Glutamatergic neuron (in vitro differentiated cells): ENCODE measurements around the gene ACTL7B. TPM values are rescaled to one million over a fixed set of nuclear protein-coding genes. Genes with fewer than 3 reads are reported as not detected.
A peak's percentile ranks its signal among the peaks of the same experiment; 100 is the strongest.
"Not testable (repeated sequence)": the region's sequence is repeated elsewhere in the genome, so short reads cannot be mapped to it uniquely, and the experiment has no call there.

Source experiments
- DNase-seq: peaks from one replicate; pipeline ENCODE4 v3.0.0; 2022
- H3K27ac Mint-ChIP-seq: one replicate; pipeline ENCODE4 v1.8.0; 2020; ENCODE audit warnings: mild to moderate bottlenecking, mixed read lengths, inconsistent platforms; ENCODE audit not compliant: unreplicated experiment
- H3K27me3 Mint-ChIP-seq: one replicate; pipeline ENCODE4 v1.8.0; 2020; ENCODE audit warnings: mild to moderate bottlenecking, moderate library complexity, mixed read lengths, inconsistent platforms; ENCODE audit not compliant: unreplicated experiment
- H3K36me3 Mint-ChIP-seq: one replicate; pipeline ENCODE4 v1.8.0; 2020; ENCODE audit warnings: mild to moderate bottlenecking, mixed read lengths, inconsistent platforms; ENCODE audit not compliant: unreplicated experiment
- H3K4me1 Mint-ChIP-seq: one replicate; pipeline ENCODE4 v1.8.0; 2020; ENCODE audit warnings: mild to moderate bottlenecking, low read depth, mixed read lengths, inconsistent platforms; ENCODE audit not compliant: unreplicated experiment
- H3K4me3 Mint-ChIP-seq: one replicate; pipeline ENCODE4 v1.8.0; 2020; ENCODE audit warnings: mild to moderate bottlenecking, mixed read lengths, inconsistent platforms; ENCODE audit not compliant: unreplicated experiment
- H3K9me3 Mint-ChIP-seq: one replicate; pipeline ENCODE4 v1.8.0; 2020; ENCODE audit warnings: mild to moderate bottlenecking, moderate library complexity, mixed read lengths, inconsistent platforms; ENCODE audit not compliant: unreplicated experiment
- CTCF ChIP-seq: fragments of 200-600 bp; sonication (generic); IDR thresholded peaks from one replicate; pipeline ENCODE4 v1.5.0; 2021; ENCODE audit not compliant: partially characterized antibody, unreplicated experiment
- long read RNA-seq: library from polyadenylated mRNA; unstranded; transcript quantifications from one replicate; pipeline ENCODE4 v2.0.0, GENCODE V29; 2020; ENCODE audit not compliant: unreplicated experiment
- total RNA-seq: library from RNA; stranded (reverse); fragmentation: NEBNext Ultra II Directional; extraction: Animal tissue kit (Norgen Biotek cat#: 25700); gene quantifications from one replicate; pipeline ENCODE4 v1.2.1, GENCODE V29; 2021; ENCODE audit not compliant: unreplicated experiment

ACTL7B gene
- total RNA-seq = not detected
- long read RNA-seq = 0 reads

GRCh38 chr9:108855888-108856287 lies at the start of gene ACTL7B:
ACTL7B (minus strand) TSS chr9:108855986; CDS start chr9:108855930, 56 bp downstream.
- H3K4me1 Mint-ChIP-seq = no peaks in the 10 kb centered on the region
- no peak within 1 kb of the TSS for H3K4me3 Mint-ChIP-seq
- H3K27ac Mint-ChIP-seq = no peak within 1 kb of the TSS
- no peak for TF ChIP-seq CTCF
- DNase-seq = no peak
- H3K36me3 Mint-ChIP-seq = no peaks in the 10 kb centered on the region
- no peaks in the 10 kb centered on the region for H3K27me3 Mint-ChIP-seq
- no peaks in the 10 kb centered on the region for H3K9me3 Mint-ChIP-seq

- Mint-ChIP-seq H3K36me3 (no peaks in the 10 kb centered on the region), H3K9me3 (no peaks in the 10 kb centered on the region), H3K27ac (no peak overlapping the region), H3K27me3 (no peaks in the 10 kb centered on the region), H3K4me3 (no peak overlapping the region), H3K4me1 (no peaks in the 10 kb centered on the region)
- DNase-seq = no peak
- TF ChIP-seq CTCF = no peak
Measured at GRCh38 chr9:108905494-108905893, 49.7 kb upstream of the ACTL7B start.

- Mint-ChIP-seq H3K36me3 (no peaks in the 10 kb centered on the region), H3K4me1 (no peaks in the 10 kb centered on the region), H3K27ac (no peak overlapping the region), H3K9me3 (no peaks in the 10 kb centered on the region), H3K4me3 (no peak overlapping the region), H3K27me3 (no peaks in the 10 kb centered on the region)
- no peak for TF ChIP-seq CTCF
- DNase-seq = no peak
Measured at GRCh38 chr9:108904161-108904560, 48.4 kb upstream of the ACTL7B start.

- no peaks in the 10 kb centered on the region for H3K9me3 Mint-ChIP-seq
- no peaks in the 10 kb centered on the region for H3K36me3 Mint-ChIP-seq
- H3K27ac Mint-ChIP-seq = no peak overlapping the region
- H3K4me3 Mint-ChIP-seq = no peak overlapping the region
- no peak for TF ChIP-seq CTCF
- no peaks in the 10 kb centered on the region for H3K4me1 Mint-ChIP-seq
- no peaks in the 10 kb centered on the region for H3K27me3 Mint-ChIP-seq
- DNase-seq = no peak
Measured at GRCh38 chr9:108903420-108904103, 47.8 kb upstream of the ACTL7B start.

- Mint-ChIP-seq H3K36me3 (no peaks in the 10 kb centered on the region), H3K4me3 (no peak overlapping the region), H3K9me3 (no peaks in the 10 kb centered on the region), H3K4me1 (no peaks in the 10 kb centered on the region), H3K27ac (no peak overlapping the region), H3K27me3 (peaks cover 2% of the 10 kb centered on the region)
- peak; percentile 24 for DNase-seq
- TF ChIP-seq CTCF = no peak
Measured at GRCh38 chr9:108900176-108900575, 44.4 kb upstream of the ACTL7B start.

- H3K36me3 Mint-ChIP-seq, H3K4me3 Mint-ChIP-seq, H3K27ac Mint-ChIP-seq, H3K9me3 Mint-ChIP-seq, H3K4me1 Mint-ChIP-seq, H3K27me3 Mint-ChIP-seq, DNase-seq: not testable (repeated sequence)
Measured at GRCh38 chr9:108899023-108899695, 43.4 kb upstream of the ACTL7B start.
